Keratinocyte (primary cell): ENCODE results near the gene MRPS15. TPM values are rescaled to one million over a fixed set of nuclear protein-coding genes. Genes with fewer than 3 reads are reported as not detected.

Source experiments
- DNase-seq: peaks from one replicate; pipeline ENCODE4 v3.0.0-alpha.2; 2011; ENCODE audit warnings: low read depth, missing footprints, low spot score
- FAIRE-seq: peaks from 2 replicates; lab custom pipeline; 2011; peaks lifted over from hg19 to GRCh38; lab: Jason Lieb, UNC
- H2AFZ ChIP-seq: 2 replicates; pipeline ENCODE4 v1.6.0; 2012; ENCODE audit warnings: low read length, control low read depth, inconsistent platforms; ENCODE audit not compliant: control insufficient read depth
- H3K27ac ChIP-seq: 2 replicates; pipeline ENCODE4 v1.5.1; 2011; ENCODE audit warnings: low read length; ENCODE audit not compliant: control insufficient read depth, insufficient read depth
- H3K27me3 ChIP-seq: 3 replicates; pipeline ENCODE4 v1.6.0; 2011; ENCODE audit warnings: low read length; ENCODE audit not compliant: control insufficient read depth, insufficient read depth; ENCODE audit errors: extremely low read depth
- H3K36me3 ChIP-seq, 2 experiments: 2 replicates in 1 of 2; 3 replicates in 1 of 2; pipeline ENCODE4 v1.5.1; 2011; ENCODE audit warnings: low read length in 2 of 2, mild to moderate bottlenecking in 1 of 2; ENCODE audit not compliant: control insufficient read depth in 2 of 2, insufficient read depth in 2 of 2; ENCODE audit errors: extremely low read depth in 1 of 2
- H3K4me1 ChIP-seq: 3 replicates; pipeline ENCODE4 v1.5.1; 2011; ENCODE audit warnings: low read length; ENCODE audit not compliant: control insufficient read depth, insufficient read depth; ENCODE audit errors: extremely low read depth
- H3K4me2 ChIP-seq: 3 replicates; pipeline ENCODE4 v1.6.0; 2011; ENCODE audit warnings: low read depth, low read length; ENCODE audit not compliant: control insufficient read depth, insufficient read depth; ENCODE audit errors: extremely low read depth
- H3K4me3 ChIP-seq, 3 experiments: fragments of 200-600 bp in 1 of 3; sonication (generic) in 1 of 3; 2 replicates in 2 of 3; 3 replicates in 1 of 3; pipeline ENCODE4 v1.5.1; 2011 to 2016; ENCODE audit warnings: low read length in 3 of 3, mild to moderate bottlenecking in 3 of 3, control low read depth in 2 of 3, inconsistent platforms in 1 of 3, low read depth in 1 of 3, mixed read lengths in 1 of 3, mixed run types in 1 of 3, moderate library complexity in 1 of 3; ENCODE audit not compliant: control insufficient read depth in 2 of 3, insufficient read depth in 2 of 3; ENCODE audit errors: extremely low read depth in 1 of 3
- H3K79me2 ChIP-seq: 2 replicates; pipeline ENCODE4 v1.6.0; 2012; ENCODE audit warnings: low read length; ENCODE audit not compliant: control insufficient read depth, insufficient read depth
- H3K9ac ChIP-seq: 3 replicates; pipeline ENCODE4 v1.6.0; 2011; ENCODE audit warnings: low read length; ENCODE audit not compliant: control insufficient read depth, insufficient read depth; ENCODE audit errors: extremely low read depth
- H3K9me1 ChIP-seq: 3 replicates; pipeline ENCODE4 v1.6.0; 2011; ENCODE audit warnings: low read length; ENCODE audit not compliant: control insufficient read depth, insufficient read depth; ENCODE audit errors: extremely low read depth
- H3K9me3 ChIP-seq: 2 replicates; pipeline ENCODE4 v1.5.1; 2012; ENCODE audit warnings: low read depth, low read length; ENCODE audit not compliant: control insufficient read depth
- H4K20me1 ChIP-seq: 3 replicates; pipeline ENCODE4 v1.6.0; 2011; ENCODE audit warnings: low read length; ENCODE audit not compliant: control insufficient read depth, insufficient read depth; ENCODE audit errors: extremely low read depth
- CTCF ChIP-seq, 3 experiments: IDR thresholded peaks in 1 of 3; conservative IDR thresholded peaks in 1 of 3; optimal IDR thresholded peaks in 1 of 3; 2 replicates in 2 of 3; 3 replicates in 1 of 3; pipeline versions ENCODE3 to v1.5.1; 2011; ENCODE audit warnings: low read length in 3 of 3, mild to moderate bottlenecking in 3 of 3, moderate library complexity in 2 of 3, control low read depth in 1 of 3, inconsistent platforms in 1 of 3; ENCODE audit not compliant: insufficient read depth in 2 of 3; ENCODE audit errors: extremely low read depth in 1 of 3
- EZH2 ChIP-seq: IDR thresholded peaks from one replicate; pipeline ENCODE4 v1.6.1; 2012; ENCODE audit warnings: inconsistent platforms, mild to moderate bottlenecking, low read length, moderate library complexity
- dilution Hi-C: fragments of 300-500 bp; cut with MboI; formaldehyde crosslinking; loops from one replicate; pipeline ENCODE4 v1.7.0; 2020; ENCODE audit warnings: low sequenced_read_pairs; ENCODE audit not compliant: extremely low pct_ligation_motif_present
- polyA plus RNA-seq, 5 experiments: library from polyadenylated mRNA; depleted of rRNA in 3 of 5; stranded (reverse) in 3 of 5; stranded (forward) in 1 of 5; unstranded in 1 of 5; fragments of >200 nt; gene quantifications; 1 replicate in 1 of 5; 2 replicates in 3 of 5; 3 replicates in 1 of 5; pipeline versions ENCODE4 v1.2.1 to v1.2.3, GENCODE V29; 2011 to 2012; ENCODE audit warnings: missing spikeins in 2 of 5, low read depth in 1 of 5, low replicate concordance in 1 of 5

The MRPS15 gene
- polyA plus RNA-seq, 1 donor (not counting 4 experiments of a cell fraction or from before 2014, with no cell fraction given) = 130 TPM

- H4K20me1 ChIP-seq = no peaks in the 10 kb centered on the region
- no peak overlapping the region for H3K4me3 ChIP-seq
- TF ChIP-seq EZH2 (no peak), CTCF (optimal IDR thresholded peaks at IDR 0.05 in 1 of 3, IDR thresholded peaks at IDR 0.05 in 1 of 3, conservative IDR thresholded peaks at IDR 0.05 in 1 of 3; ENCODE audit: extremely low read depth in 1 of 3, insufficient read depth in 2 of 3, low read length in 3 of 3) (no peak)
- H3K9me1 ChIP-seq = no peaks in the 10 kb centered on the region
- H3K4me2 ChIP-seq = no peak overlapping the region
- no peaks in the 10 kb centered on the region for H3K27me3 ChIP-seq
- FAIRE-seq (no peak), DNase-seq (no peak)
- H3K36me3 ChIP-seq = peaks cover 25 to 36% of the 10 kb centered on the region in 2 experiments
- H3K27ac ChIP-seq = no peak overlapping the region
- no peak overlapping the region for H3K9ac ChIP-seq
- H3K9me3 ChIP-seq = no peaks in the 10 kb centered on the region
- no peaks in the 10 kb centered on the region for H3K4me1 ChIP-seq
- no peaks in the 10 kb centered on the region for H3K79me2 ChIP-seq
- dilution Hi-C loops = no loop called here
- H2AFZ ChIP-seq = no peak overlapping the region
Observed at GRCh38 chr1:36456391-36456928, 7.7 kb downstream of the MRPS15 start.

GRCh38 chr1:36455386-36455785 is 8.8 kb downstream of the MRPS15 start:
- no peak for FAIRE-seq
- no peak for DNase-seq
- H3K79me2 ChIP-seq = no peaks in the 10 kb centered on the region
- dilution Hi-C loops = no loop called here
- no peak overlapping the region for H3K4me2 ChIP-seq
- no peak for TF ChIP-seq CTCF (optimal IDR thresholded peaks at IDR 0.05 in 1 of 3, IDR thresholded peaks at IDR 0.05 in 1 of 3, conservative IDR thresholded peaks at IDR 0.05 in 1 of 3; ENCODE audit: extremely low read depth in 1 of 3, insufficient read depth in 2 of 3, low read length in 3 of 3)
- no peak for TF ChIP-seq EZH2
- no peak overlapping the region for H3K27ac ChIP-seq
- H3K9me1 ChIP-seq = no peaks in the 10 kb centered on the region
- H3K27me3 ChIP-seq = no peaks in the 10 kb centered on the region
- H4K20me1 ChIP-seq = no peaks in the 10 kb centered on the region
- no peaks in the 10 kb centered on the region for H3K4me1 ChIP-seq
- H3K36me3 ChIP-seq = peaks cover 19 to 26% of the 10 kb centered on the region in 2 experiments
- no peak overlapping the region for H2AFZ ChIP-seq
- H3K9ac ChIP-seq = no peak overlapping the region
- no peak overlapping the region for H3K4me3 ChIP-seq
- H3K9me3 ChIP-seq = no peaks in the 10 kb centered on the region
